HS-5 (cell line): Measurements from ENCODE around the gene CDT1.

Experiments used
- DNase-seq: peaks from one replicate; pipeline ENCODE4 v3.0.0-alpha.2; 2012; ENCODE audit warnings: low read depth

CDT1 gene

DNA sequence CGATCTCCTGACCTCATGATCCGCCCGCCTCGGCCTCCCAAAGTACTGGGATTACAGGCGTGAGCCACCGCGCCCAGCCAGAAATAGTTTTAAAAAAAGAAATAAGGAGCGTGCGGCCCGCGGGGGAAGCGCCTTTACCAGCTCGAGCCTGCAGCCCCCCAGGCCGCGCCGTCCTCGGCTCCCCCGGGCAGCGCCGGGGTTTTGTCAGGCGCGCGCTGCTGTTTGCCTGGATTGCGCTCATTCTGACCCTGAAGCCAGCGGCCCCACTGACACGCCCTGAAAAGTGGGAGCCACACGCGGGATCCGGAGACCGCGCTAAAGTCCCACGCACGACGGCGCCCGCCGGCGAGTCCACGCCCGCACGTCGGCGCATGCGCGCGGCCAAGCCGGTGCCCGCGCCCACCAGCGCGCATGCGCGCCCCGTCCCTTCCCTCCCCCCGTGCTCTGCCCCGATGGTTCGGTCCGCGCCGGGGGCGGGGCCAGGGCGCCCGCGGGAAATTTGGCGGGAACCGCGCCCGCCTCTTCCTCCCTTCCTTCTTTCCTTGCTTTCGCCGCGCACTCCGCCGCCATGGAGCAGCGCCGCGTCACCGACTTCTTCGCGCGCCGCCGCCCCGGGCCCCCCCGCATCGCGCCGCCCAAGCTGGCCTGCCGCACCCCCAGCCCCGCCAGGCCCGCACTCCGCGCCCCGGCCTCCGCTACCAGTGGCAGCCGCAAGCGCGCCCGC, at the start of gene CDT1:
Gene CDT1 (plus strand): TSS at position 526 of the 724 bp plus-strand sequence. CDS start 43 bp downstream, at position 569.
- DNase-seq: no peak

DNA sequence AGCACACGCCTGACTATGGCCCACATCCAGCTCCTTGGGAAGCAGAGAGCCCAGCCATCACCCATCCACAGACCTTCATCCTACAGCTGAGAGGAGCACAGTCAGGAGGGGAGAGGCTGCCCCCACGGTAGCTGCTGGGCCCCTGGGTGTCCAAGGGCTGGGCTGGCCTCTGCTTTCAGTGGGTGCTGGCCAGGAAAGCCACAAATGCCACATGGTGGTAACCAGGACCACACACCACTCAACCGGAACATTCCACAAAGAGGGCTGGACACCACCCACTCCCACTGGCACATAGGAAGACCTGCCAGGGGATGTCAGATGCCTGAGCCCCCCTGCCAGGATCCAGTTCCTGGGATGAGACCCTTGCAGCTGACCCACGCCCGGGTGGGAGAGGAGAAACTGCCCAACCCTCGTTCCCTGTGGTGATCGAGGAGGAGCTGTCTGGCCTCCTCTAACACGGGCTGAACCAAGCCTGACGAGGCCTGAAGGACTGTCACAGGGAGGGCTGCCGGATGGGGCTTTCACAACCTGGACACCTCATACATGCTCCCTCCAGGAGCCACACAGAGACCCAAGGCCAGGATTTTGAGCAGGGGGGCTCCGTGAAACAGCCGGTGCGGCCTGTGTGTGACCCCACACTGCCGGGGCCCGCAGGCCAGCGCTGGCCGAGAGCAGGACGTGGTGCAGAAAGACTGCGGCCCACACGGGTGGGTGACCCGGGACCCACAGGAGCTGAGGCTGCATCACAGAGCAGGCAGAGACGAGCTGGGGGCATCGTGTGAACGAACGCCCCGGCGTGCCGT, 49.3 kb upstream of the CDT1 start:
- no peak for DNase-seq

DNA sequence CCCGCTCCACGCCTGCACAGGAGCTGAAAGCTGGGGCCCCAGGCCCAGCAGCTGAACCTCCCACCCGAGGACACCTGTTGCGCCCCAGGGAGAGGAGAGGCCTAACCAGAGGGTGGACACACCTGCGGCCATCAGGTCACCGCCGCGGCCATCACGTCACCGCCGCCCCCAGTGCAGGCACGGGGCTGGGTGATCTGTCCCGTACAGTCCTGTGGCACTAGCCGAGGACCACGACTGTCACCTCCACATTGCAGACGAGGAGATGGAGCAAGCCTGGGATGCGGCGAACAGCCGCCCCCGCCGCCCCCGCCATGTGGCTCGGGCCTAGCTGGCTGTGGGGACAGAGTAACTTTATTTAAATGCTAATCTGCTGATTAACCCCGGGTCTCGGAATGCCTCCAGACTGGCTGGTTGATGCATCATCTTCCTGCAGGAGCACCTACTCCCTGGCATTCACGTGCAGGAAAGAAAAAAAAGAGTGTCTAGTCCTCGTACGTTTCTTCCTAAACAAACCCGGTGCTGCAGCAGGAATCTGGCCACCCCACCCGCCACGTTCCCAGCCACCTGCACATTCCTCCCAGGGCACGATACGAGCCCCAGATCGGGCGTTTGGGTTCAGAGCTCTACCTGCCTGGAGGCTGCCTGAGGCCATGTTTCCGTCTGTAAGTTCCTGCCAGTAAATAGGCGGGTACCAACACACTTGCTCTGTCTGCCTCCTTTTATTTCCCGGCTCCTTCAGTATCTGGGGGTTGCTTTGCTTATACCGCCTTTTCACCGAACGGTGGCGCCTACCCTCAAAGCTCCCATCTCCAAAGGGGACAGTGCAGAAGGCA, 48.5 kb upstream of the CDT1 start:
- DNase-seq: no peak

DNA sequence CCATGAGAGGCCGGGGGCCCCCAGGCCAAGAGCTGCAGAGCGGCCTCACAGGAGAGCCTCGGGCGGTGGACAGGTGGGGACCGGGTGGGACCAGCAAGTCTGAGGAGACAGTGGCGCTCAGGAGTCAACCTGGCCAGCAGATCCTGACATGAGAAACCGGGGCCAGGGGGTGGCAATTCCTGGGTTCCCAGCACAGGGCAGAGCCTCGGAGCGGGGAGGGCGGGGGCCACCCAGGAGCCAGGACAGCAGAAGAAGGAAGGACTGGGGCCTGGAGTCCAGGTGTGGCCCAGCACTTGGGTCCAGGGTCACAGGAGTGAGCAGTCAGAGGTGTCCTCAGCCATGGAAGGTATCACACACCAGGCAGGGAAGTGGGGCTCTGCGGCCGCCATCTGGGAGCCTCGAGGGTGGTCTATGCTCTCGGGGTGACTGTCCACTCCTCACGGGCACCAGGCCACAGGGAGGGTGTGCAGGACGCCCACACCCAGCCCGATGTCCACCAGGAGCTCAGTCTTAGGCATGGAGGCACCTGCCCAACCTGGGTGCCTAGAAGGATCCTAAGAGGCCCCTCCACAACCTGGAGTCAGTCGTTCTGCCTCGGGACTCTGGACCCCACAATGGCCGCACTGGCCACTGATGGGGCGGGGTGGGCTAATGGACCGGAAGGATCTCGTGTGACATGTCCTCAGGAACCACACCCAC, 47.7 kb upstream of the CDT1 start:
- DNase-seq: no peak

DNA sequence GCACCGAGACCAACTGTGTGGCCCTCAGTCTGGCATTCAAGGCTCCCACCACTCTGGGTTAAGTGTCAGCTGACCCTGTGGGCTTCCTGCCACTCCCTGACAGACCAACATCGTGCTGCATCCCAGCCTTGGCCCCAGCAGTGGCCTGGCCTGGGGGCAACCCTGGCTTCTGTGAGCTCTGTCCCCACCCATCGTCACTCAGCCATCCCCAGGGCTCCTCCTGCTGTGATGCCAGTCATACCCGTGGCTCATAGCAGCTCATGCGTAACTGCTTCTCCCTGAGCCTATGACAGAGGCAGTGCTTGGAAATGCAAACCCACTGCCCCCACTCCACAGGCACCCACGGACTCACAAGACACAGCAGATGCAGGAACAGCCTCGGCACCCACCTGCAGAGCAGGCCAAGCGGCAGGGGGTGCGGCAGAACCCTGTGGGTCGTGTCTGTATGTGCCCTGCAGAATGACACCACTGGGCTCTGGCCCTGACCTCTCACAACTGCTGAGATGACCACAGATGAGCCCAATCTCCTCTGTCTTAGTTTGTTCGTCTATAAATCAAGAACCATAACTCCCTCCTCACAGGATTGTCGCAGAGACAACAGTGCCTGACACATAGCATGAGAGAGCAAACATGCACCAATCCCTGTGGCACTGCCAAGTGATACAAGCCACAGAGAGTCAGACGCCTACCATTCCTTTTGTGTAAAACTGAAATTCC, 45.2 kb upstream of the CDT1 start:
- DNase-seq: no peak

DNA sequence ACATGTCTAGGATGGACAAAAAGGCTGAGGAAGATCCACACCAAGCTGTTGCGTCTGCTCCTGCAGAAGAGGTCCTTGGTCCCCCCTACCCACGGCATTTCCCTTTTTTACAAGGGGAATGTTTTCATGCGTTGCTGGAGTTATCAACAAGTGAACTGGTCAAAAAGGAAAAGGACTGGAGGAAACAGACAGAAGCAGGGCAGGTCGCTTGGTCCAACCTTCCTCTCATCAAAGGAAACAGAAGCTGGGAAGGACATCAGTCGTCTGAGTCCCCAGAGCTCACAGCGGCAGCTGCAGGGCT, 44.7 kb upstream of the CDT1 start:
- no peak for DNase-seq

DNA sequence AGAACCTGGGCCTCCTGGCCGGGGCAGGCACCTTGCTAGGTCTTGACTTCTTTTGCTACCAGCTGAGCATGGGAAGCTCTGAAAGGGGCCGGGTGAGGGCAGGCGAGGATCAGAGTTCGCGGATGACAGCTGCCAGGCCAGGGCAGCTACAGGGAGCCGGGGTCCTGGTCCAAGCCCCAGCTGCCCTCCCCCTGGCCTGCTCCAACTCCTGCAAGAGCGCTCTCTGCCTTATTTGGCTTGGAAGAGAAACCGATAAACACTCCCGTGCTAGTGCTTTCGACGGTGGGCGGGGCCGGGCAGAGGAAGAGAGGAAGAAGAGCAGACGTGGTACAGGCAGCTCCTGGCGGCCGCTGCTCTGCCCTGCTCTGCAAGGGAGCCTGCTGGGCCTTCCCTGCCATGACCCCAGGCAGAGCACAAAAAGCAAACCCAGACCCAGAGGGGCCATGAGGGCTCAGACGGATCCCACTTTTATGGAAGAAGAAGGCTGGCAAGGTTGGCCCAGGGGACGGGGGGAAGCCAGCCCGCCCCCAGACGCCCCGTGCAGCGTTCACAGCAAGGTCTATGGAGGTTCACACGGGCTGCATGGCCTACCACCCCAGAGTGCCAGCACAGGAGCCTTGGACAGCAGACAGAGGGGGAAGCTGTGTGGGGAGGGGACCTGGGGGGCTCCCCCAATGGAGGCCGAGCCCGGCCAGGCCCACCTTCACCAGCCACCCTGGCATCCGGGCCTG, 44.2 kb upstream of the CDT1 start:
- no peak for DNase-seq

DNA sequence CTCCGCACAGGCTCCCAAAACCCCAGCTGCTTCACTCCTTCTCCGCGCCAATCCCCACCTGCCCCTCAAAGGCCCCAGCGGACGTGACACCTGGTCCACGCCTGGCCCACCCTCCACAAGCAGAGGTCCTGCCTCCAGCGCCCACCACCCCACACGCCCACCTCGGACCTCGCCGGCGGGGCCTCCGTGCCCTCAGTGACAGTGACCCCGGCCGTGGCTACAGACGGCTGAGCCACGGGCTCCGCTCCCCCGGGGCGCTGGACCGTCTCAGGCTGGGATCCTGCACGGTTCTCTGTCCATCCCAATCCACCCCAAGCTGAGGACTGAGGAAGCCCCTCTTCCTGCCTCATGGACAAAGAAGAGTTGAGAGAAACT, 43.6 kb upstream of the CDT1 start:
- DNase-seq: no peak

DNA sequence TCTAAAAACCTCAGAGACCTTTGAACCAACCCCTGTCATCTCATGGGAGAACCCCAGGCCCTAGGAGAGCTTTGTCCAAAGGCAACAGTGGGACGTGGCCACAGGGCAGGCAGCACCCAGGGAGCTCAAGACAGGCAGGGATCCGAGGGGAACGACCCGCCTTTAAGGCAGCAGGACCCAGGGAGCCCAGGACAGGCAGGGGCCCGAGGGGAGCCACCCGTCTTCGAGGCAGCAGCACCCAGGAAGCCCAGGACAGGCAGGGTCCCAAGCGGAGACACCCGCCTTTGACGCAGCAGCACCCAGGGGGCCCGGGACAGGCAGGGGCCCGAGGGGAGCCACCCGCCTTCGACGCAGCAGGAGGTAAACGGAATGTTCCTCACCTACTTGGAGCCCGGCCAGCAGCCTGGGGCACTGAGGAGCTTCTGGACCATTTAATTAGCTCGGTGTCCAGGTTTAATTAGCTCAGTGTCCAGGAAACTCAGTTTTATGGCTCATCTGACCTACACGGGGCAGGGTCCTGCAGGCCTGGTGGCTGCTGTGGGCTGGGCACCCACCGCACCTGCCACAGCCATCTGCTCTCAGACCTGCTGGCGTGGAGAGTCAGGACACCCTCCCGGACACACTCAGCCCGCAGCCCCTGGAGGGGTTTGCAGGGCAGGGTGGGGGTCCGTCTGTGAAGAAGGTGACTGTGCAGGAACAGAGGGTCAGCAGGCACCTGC, 43.0 kb upstream of the CDT1 start:
- no peak for DNase-seq

DNA sequence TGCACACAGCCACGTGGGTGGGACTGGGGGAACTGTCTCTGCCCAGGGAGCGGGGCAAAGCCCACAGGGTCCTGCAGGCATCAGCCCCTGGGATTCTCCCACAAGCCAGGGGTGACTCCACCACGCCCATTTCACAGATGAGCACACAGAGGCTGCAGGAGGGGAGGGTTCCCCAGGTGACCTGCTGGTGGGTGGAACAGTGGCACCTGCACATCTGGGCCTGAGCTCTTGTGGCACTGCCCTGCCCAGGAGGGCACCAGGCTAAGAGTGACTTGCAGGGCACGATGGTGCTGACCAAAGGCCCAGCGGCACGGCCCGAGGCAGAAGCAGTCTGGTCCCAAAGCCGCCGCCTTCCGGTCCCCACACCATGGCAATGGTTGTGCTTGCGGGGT, 42.5 kb upstream of the CDT1 start:
- no peak for DNase-seq

DNA sequence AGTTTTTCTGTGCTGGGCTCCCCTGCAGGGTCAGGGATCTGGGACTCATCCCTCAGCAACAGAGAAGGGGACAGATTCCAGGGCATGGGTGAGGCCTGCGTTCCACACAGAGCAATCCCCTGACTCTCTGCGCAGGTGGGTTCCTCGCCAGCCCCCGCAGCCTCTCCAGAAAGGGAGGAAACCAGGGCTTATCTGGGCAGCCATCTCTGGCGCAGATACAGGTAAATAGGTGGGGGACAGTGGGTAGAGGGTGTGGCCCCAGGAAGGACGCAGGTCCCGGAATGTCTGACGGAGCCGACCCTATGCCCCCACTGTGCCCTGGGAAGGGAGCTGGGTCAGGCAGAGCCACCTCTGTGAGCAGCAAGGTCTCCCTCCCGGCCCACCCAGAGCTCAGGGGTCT, 41.8 kb upstream of the CDT1 start:
- DNase-seq: no peak

DNA sequence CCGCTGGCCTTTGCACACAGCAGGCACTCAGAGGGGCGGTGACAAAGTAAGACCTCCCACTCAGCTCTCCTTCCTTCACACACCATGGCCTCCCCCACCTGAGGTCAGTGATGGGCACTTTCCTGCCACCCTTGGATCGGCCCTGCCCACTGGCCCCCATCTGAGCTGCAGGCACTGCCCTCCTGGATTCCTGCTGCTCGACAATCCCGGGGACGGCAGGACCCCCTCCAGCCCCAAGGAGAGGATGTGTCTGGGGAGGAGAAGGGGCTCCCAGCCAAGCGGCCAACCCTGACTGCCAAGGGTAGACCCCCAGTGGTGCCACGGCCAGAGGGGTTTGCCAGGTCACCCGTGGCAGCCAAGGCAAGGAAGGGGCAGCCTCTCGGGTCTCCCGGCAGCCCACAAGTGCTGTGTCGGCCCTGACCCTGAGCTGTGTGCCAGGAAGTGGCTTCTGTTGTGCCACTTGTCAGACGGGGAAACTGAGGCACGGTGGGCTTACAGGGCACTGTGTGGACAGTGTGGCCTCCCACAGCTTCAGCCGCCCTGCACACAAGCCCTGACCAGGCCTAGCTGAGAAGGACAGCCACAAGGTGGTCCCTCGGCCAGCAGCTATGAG, 41.2 kb upstream of the CDT1 start:
- DNase-seq: no peak

DNA sequence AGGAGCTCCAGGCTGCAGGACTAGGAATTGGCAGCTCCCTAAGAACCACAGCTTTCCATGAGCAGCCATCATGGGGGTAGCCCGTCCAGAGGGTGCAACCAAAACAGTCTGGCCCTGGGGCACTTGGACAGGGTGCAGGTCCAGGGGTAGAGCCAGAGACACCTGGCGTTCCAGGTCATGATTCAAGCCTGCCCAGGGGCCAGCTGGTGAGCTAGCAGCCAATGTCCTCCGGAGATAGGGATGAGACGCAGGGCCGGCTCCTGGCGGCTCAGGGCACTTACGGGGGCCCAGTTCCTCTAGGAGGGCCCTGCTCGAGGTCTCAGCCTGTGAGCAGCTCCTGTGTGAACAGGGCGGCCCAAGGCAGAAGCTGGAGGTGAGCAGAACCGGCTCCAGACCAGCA, 40.6 kb upstream of the CDT1 start:
- DNase-seq: no peak

DNA sequence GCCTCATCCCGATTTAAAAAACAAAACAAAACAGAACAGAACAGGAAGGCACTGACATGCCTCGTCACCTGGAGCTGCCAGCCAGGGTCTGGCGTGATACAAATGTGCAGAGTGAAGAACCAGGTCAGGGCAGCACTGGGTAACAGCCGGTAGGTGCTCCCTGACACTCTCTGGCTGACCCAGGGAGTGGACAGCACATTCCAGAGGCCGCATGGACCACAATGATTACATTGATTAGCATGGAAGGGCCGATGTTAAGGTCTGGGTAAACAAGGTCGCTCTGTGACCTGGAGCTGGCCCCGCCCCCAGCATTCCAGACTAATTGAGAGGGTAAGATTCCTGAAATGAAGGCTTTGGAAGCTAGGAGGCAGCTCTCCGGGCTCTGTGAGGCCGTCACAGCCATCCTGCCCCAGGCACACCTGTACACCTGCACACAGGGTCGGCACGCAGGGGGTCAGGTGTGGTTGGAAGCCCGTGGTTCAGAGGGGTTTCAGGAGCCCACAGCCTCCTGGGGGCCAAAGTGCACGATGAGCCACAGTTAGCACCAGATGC, 40.0 kb upstream of the CDT1 start:
- no peak for DNase-seq

DNA sequence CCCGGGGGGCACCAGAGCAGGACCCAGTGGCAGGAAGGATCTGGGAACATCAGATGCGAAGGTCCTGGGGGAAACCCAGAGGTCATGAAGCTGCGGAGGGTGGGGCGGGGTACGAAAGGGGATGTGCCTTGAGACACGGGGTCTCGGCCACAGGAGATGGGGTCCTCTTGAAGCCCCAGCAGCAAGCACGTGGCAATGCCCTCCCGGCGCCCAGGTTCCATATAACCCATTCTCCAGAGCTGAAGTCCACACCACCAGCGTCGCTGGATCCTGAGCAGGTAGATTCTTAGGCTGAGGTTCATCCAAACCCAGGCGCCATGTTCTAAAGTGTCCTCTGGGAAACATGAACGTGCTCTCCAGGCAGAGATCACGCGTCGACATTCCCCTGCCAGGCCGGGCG, 39.5 kb upstream of the CDT1 start:
- DNase-seq: no peak

DNA sequence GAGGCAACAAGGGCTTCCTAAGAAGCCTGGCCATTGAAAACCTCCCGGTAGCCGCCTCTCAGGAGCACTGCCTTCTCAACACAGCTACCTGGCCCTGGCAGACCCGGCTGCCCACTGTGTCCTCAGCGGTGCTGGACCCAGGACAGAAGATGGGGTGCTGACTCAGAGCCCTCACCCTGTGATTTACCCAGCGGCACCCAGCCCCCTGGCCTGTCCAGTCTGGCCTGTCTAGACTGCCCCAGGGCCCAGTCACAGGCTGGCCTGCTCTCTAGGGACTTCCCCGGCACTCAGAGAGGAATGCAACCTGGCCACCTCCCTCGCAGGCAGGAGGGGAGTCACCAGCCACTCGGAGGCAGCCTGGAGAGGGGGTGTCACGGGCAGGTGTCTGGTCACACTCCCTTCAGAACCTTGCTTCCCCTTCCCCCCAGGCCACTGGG, 38.7 kb upstream of the CDT1 start:
- DNase-seq: no peak

DNA sequence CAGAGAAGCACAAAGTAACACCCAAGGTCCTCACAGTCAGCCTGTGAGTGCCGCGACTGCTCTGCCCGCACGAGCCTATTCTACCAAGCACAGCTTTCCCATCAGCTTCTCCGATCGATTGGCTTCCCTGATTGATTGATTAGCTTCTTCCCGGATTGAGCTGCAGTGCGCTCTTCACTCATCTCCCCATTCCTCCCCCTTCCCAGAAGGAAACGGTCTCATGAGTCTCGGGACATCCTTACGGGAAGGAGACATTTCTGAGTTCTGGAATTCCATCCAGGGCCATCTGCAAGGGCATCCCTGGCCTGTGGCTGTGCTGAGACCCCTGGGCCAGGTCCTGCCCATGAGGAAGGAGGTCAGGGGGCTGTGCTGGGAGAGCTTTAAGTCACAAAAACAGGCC, 36.6 kb upstream of the CDT1 start:
- DNase-seq: no peak

DNA sequence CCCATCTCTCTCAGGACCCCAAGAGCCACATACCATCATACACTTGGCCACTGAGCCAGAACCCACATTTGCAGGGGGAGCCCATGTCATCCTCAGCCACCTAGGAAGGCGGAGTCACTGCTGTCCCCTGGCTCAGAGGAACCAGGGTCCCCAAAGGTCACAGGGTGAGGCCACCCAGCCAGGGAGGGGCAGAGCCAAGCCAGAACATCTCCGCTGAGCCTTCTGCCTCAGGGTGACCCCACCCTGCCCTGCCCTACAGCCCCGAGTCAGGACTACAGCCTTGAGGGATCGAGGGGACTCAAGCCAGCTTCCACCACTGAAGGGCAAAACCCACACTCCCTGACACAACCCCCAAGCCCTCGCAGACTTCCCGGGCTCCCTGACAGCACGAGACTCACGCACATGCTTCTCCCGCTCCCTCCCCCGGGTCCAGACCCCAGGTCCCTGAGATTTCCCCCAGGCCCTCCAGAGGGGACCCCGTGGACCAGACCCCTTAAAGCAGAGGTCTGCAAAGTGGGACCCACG, 36.0 kb upstream of the CDT1 start:
- no peak for DNase-seq

DNA sequence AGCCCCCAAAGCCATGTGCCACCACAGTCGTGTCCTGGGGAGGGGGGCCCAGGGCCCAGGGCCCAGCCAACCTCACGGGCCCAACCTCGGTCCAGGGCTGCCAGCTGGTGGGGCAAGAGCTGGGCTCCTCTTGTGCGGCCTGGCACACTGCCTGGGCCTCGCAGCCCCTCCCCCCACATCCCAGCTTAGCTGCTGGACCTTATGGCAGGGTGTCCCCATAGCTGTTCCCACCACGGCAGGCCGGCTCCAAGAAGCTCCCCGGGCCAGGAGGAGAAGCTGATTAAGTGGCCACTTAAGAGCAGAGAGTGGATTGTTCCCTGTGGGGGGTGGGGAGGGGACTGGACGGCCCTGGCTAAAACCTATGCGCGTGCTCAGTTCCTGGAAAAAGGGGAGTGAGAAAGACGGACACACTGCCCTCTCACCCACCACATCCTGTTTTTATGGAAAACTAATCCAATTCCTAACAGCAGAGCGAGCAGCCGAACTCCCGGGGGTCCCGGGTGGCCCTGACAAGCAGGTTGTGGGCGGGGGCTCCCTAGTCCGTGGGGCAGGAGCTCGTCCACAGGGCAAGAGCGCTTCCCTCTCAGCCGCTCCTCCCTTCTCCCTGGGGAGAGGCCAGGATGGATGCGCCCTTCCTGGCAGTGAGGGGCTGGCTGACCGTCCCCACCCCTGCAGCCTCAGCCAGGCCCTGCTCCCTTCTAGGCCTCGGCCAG, 35.4 kb upstream of the CDT1 start:
- DNase-seq: no peak
